OCI-LY3 (cell line): ENCODE measurements around the gene ARL6IP6.

Experiments used
- EZH2phosphoT487 ChIP-seq: fragments of 200-600 bp; shearing (Covaris generic); IDR thresholded peaks from 2 replicates; pipeline ENCODE4 v1.6.1; 2018; ENCODE audit warnings: antibody characterized with exemption, mixed run types, low read depth
- TF ChIP-seq, protein P1 (sequence below): fragments of 200-600, 300-600 bp; sonication (generic); IDR thresholded peaks from 2 replicates; pipeline ENCODE4 v1.5.1; 2014; ENCODE audit warnings: antibody characterized with exemption, low read length, low read depth

DNA sequence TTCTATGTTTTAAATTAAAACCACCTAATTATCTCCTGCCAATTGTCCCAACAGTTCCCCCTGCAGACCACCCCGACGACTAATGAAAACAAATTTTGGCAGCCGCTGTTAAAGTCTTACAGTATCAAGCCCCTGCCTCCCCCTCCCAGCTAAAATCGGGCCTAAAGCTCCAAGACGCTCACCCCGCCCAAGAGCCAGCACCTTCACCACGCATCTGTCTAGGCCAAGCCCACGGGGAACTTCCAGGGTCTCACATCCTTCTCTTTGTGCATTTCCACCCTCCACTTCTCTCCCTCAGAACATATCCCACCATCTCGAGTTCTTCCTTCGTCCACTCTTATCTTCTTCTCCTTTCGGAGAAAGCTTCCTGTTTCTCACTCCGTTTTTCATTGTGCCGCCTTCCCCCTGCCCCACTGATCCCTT is 1.6 kb upstream of the ARL6IP6 start:
- TF ChIP-seq, protein P1, sequence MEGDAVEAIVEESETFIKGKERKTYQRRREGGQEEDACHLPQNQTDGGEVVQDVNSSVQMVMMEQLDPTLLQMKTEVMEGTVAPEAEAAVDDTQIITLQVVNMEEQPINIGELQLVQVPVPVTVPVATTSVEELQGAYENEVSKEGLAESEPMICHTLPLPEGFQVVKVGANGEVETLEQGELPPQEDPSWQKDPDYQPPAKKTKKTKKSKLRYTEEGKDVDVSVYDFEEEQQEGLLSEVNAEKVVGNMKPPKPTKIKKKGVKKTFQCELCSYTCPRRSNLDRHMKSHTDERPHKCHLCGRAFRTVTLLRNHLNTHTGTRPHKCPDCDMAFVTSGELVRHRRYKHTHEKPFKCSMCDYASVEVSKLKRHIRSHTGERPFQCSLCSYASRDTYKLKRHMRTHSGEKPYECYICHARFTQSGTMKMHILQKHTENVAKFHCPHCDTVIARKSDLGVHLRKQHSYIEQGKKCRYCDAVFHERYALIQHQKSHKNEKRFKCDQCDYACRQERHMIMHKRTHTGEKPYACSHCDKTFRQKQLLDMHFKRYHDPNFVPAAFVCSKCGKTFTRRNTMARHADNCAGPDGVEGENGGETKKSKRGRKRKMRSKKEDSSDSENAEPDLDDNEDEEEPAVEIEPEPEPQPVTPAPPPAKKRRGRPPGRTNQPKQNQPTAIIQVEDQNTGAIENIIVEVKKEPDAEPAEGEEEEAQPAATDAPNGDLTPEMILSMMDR = no peak
- no peak for TF ChIP-seq EZH2phosphoT487
